Neural progenitor cell (in vitro differentiated cells): ENCODE data around the gene ZC3H8.

ENCODE experiments used
- CTCF ChIP-seq: fragments of 200-600 bp; sonication (generic); IDR thresholded peaks from 2 replicates; pipeline ENCODE4 v1.5.1; 2017; ENCODE audit warnings: antibody characterized with exemption, mild to moderate bottlenecking
- EZH2 ChIP-seq: fragments of 200-600 bp; sonication (generic); IDR thresholded peaks from 2 replicates; pipeline ENCODE4 v1.6.1; 2017; ENCODE audit warnings: antibody characterized with exemption, mild to moderate bottlenecking, moderate library complexity
- EZH2phosphoT487 ChIP-seq: fragments of 200-600 bp; sonication (generic); IDR thresholded peaks from 2 replicates; pipeline ENCODE4 v1.6.1; 2017; ENCODE audit warnings: antibody characterized with exemption

GRCh38 chr2:112170495-112170894 is 84.3 kb downstream of the ZC3H8 start:
- no peak for TF ChIP-seq CTCF
- no peak for TF ChIP-seq EZH2
- TF ChIP-seq EZH2phosphoT487, result no peak
